ENCODE data around the gene RIN3.

RIN3 gene

DNA sequence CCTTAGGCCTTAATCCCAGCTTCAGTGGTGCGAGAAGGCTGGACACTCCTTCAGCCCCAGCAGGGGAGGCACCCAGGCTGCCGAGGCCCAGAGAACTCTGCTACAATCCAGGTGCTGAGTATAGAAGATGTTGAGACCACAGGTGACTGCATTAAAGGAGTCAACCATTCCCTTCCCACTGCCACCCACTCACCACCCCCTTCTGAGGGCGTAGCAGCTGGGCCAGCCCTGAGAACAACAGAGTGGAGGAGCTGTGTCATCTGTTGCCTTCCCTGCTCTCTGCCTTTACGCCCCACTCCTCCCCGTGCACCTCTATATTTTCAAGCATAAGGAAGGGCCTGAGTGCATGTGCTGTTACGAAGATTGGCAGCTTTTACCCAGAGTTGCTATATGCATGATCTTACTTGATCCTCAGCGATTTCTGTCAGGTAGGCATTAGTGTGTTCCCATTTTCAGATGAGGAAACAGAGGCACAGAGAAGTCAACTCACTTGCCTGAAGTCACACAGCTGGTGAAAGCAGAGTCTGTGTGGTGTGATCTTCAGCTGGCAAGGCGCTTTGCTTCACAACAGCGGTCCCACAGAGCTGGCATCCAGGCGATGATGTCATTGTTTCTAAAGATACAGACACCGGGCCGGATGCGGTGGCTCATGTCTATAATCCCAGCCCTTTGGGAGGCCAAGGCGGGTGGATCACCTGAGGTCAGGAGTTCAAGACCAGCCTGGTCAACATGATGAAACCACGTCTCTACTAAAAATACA lies 46.7 kb downstream of the RIN3 start:
- Histone ChIP-seq H3K27me3 (ENCODE audit: control insufficient read depth, insufficient read depth, low read length) (no peaks in the 10 kb centered on the region), H3K36me3 (ENCODE audit: control insufficient read depth, insufficient read depth, low read length) (no peaks in the 10 kb centered on the region), H3K4me3 (ENCODE audit: low read depth, low read length) (no peak overlapping the region), H3K4me1 (ENCODE audit: control insufficient read depth, insufficient read depth, low read length) (no peaks in the 10 kb centered on the region), H3K27ac (ENCODE audit: low read depth, low read length) (no peak overlapping the region), H3K9ac (ENCODE audit: low read depth, low read length) (no peak overlapping the region), H3K9me3 (ENCODE audit: control insufficient read depth, insufficient read depth, low read length) (no peaks in the 10 kb centered on the region)

DNA sequence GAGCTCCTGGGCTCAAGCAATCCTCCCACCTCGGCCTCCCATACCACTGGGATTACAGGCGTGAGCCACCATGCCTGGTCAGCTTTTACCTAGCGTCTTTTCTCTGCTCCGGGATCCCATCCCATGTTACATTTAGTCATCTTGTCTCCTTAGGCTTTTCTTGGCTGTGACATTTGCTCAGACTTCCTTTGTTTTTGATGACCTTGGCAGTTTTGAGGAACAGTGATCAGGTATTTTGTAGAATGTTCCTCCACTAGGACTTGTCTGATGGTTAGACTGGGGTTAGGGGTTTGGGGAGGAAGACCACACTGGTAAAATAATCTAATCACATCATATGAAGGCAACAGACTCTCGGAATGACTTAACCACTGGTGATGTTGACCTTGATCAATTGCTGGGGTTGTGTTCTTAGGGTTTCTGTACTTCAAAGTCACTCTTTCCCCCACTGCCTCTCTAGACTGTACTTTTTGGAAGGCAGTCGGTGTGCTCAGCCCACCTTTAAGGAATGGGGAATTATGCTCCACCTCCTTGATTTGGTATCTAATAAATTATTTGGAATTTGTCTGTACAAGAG lies 48.4 kb downstream of the RIN3 start:
- Histone ChIP-seq H3K9ac (ENCODE audit: low read depth, low read length) (no peak overlapping the region), H3K36me3 (ENCODE audit: control insufficient read depth, insufficient read depth, low read length) (no peaks in the 10 kb centered on the region), H3K9me3 (ENCODE audit: control insufficient read depth, insufficient read depth, low read length) (no peaks in the 10 kb centered on the region), H3K4me3 (ENCODE audit: low read depth, low read length) (no peak overlapping the region), H3K27me3 (ENCODE audit: control insufficient read depth, insufficient read depth, low read length) (no peaks in the 10 kb centered on the region), H3K27ac (ENCODE audit: low read depth, low read length) (no peak overlapping the region), H3K4me1 (ENCODE audit: control insufficient read depth, insufficient read depth, low read length) (no peaks in the 10 kb centered on the region)

DNA sequence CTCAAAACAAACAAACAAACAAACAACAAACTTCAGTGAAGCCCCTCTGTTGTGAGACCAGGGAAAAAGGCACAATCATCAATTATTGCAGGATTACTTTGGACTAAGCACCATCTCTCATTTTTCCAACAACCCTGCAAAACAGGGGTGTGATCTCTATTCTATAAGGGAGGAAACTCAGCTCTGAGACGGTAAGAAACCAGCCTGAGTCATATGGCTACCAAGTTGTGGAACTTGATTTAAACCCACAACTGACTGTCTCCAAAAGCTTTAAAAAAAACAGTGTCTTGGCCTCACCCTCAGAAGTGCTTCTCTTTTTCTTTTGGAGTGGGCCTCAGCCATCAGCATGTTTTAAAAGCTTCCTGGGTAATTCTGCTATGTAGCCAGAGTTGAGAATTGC lies 49.8 kb downstream of the RIN3 start:
- H3K27me3 ChIP-seq (ENCODE audit: control insufficient read depth, insufficient read depth, low read length): no peaks in the 10 kb centered on the region
- no peak overlapping the region for H3K9ac ChIP-seq (ENCODE audit: low read depth, low read length)
- H3K9me3 ChIP-seq (ENCODE audit: control insufficient read depth, insufficient read depth, low read length): no peaks in the 10 kb centered on the region
- H3K36me3 ChIP-seq (ENCODE audit: control insufficient read depth, insufficient read depth, low read length): no peaks in the 10 kb centered on the region
- H3K4me1 ChIP-seq (ENCODE audit: control insufficient read depth, insufficient read depth, low read length): no peaks in the 10 kb centered on the region
- no peak overlapping the region for H3K27ac ChIP-seq (ENCODE audit: low read depth, low read length)
- no peak overlapping the region for H3K4me3 ChIP-seq (ENCODE audit: low read depth, low read length)

DNA sequence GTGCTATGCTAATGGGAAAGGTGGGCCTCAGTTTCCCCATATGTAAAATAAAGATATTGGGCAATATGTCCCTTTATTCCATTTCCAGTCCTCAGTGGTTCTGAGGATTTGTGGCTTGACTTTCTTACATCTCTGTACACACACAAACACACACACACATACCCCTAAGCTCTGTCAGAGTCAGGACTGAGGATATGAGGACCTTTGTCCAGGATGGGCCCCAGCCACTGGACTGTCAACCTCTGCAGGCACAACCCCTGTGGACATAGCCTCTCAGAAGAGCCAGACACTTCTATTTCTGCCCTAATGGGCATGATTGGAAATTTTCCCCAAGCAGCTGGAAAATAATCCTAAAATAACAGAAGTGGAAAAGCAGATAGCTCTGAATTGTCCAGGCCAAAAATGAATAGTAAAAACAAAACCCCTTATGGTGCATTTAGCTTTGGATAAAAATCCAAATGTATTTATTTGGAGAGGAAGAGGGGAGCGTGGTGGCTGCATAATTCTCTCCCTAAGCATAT lies 50.2 kb downstream of the RIN3 start:
- Histone ChIP-seq H3K27me3 (ENCODE audit: control insufficient read depth, insufficient read depth, low read length) (no peaks in the 10 kb centered on the region), H3K36me3 (ENCODE audit: control insufficient read depth, insufficient read depth, low read length) (no peaks in the 10 kb centered on the region), H3K9ac (ENCODE audit: low read depth, low read length) (no peak overlapping the region), H3K27ac (ENCODE audit: low read depth, low read length) (no peak overlapping the region), H3K9me3 (ENCODE audit: control insufficient read depth, insufficient read depth, low read length) (no peaks in the 10 kb centered on the region), H3K4me1 (ENCODE audit: control insufficient read depth, insufficient read depth, low read length) (no peaks in the 10 kb centered on the region), H3K4me3 (ENCODE audit: low read depth, low read length) (no peak overlapping the region)

DNA sequence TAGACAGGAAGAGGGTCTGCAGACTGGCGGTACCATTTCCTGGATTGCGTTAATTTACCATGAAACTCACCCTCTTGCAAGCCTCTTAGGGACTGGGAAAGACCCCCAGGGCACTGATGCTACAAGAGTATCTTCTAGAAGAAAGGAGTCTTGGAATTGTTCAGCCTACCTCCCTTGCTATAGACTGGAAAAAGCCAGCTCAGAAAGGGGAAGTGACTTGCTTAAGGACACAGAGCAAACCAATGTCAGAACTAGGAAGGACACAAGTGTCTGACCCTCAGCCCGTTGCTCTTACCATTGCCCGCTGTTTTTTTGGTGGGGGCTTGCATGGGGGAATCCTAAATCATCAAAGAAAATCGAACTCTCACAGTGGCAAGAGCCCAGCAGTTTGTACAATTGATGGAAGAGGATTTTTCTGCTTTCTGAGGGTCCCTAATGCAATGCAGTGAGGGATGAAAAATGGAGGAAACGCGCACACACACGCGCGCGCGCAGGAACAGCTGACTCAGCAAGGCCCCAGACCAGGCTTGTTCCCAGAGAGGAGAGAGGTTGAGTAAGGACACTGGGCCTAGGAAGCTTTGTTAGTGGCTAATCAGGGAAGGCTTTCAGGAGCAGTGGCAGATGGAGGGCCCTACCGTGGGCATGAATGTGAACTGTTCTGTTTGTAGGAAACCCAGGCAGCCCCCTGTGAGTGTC lies 50.9 kb downstream of the RIN3 start:
- Histone ChIP-seq H3K4me1 (ENCODE audit: control insufficient read depth, insufficient read depth, low read length) (no peaks in the 10 kb centered on the region), H3K36me3 (ENCODE audit: control insufficient read depth, insufficient read depth, low read length) (no peaks in the 10 kb centered on the region), H3K4me3 (ENCODE audit: low read depth, low read length) (no peak overlapping the region), H3K27ac (ENCODE audit: low read depth, low read length) (no peak overlapping the region), H3K9me3 (ENCODE audit: control insufficient read depth, insufficient read depth, low read length) (no peaks in the 10 kb centered on the region), H3K9ac (ENCODE audit: low read depth, low read length) (no peak overlapping the region), H3K27me3 (ENCODE audit: control insufficient read depth, insufficient read depth, low read length) (no peaks in the 10 kb centered on the region)

DNA sequence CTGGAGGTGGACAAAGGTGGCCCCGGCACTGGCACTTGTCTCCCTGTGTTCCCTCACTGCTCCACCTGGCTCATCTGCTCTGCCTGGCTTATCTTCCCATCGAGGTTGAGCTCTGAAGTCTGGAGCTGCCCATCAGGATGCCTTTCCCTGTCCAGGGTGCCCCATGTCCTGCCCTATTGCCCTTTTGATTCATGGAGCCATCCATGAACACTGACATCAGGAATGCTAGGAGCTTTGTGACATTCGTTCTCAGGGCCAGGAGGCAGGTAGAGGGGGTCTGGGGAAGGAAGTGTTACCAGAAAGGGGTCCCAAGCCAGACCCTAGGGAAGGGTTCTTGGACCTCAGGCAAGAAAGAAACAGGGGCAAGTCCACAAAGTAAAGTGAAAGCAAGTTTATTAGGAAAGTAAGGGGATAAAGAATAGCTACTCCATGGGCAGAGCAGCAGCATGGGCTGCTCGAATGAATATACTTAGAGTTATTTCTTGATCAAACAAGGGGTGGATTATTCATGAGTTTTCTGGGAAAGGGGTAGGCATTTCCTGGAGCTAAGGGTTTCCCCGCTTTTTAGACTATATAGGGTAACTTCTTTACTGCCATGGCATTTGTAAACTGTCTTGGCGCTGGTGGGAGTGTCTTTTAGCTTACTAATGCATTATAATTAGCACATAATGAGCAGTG lies 51.6 kb downstream of the RIN3 start:
- no peaks in the 10 kb centered on the region for H3K4me1 ChIP-seq (ENCODE audit: control insufficient read depth, insufficient read depth, low read length)
- H3K27ac ChIP-seq (ENCODE audit: low read depth, low read length): no peak overlapping the region
- H3K9me3 ChIP-seq (ENCODE audit: control insufficient read depth, insufficient read depth, low read length): no peaks in the 10 kb centered on the region
- no peaks in the 10 kb centered on the region for H3K27me3 ChIP-seq (ENCODE audit: control insufficient read depth, insufficient read depth, low read length)
- no peak overlapping the region for H3K9ac ChIP-seq (ENCODE audit: low read depth, low read length)
- no peak overlapping the region for H3K4me3 ChIP-seq (ENCODE audit: low read depth, low read length)
- no peaks in the 10 kb centered on the region for H3K36me3 ChIP-seq (ENCODE audit: control insufficient read depth, insufficient read depth, low read length)

DNA sequence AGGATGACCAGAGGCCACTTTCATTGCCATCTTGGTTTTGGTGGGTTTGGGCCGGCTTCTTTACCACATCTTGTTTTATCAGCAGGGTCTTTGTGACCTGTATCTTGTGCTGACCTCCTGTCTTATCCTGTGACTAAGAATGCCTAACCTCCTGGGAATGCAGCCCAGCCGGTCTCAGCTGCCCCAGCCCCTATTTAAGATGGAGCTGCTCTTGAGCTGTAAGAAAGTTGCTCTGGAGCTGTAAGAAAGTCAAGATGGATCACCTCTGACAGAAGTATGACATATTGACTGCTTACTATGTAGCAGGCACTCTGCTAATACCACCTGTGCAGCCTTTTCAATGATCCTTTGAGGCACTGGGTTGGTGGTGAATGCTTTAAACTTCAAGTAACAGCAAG lies 52.1 kb downstream of the RIN3 start:
- Histone ChIP-seq H3K36me3 (ENCODE audit: control insufficient read depth, insufficient read depth, low read length) (no peaks in the 10 kb centered on the region), H3K4me3 (ENCODE audit: low read depth, low read length) (no peak overlapping the region), H3K9me3 (ENCODE audit: control insufficient read depth, insufficient read depth, low read length) (no peaks in the 10 kb centered on the region), H3K9ac (ENCODE audit: low read depth, low read length) (no peak overlapping the region), H3K27me3 (ENCODE audit: control insufficient read depth, insufficient read depth, low read length) (no peaks in the 10 kb centered on the region), H3K27ac (ENCODE audit: low read depth, low read length) (no peak overlapping the region), H3K4me1 (ENCODE audit: control insufficient read depth, insufficient read depth, low read length) (no peaks in the 10 kb centered on the region)

DNA sequence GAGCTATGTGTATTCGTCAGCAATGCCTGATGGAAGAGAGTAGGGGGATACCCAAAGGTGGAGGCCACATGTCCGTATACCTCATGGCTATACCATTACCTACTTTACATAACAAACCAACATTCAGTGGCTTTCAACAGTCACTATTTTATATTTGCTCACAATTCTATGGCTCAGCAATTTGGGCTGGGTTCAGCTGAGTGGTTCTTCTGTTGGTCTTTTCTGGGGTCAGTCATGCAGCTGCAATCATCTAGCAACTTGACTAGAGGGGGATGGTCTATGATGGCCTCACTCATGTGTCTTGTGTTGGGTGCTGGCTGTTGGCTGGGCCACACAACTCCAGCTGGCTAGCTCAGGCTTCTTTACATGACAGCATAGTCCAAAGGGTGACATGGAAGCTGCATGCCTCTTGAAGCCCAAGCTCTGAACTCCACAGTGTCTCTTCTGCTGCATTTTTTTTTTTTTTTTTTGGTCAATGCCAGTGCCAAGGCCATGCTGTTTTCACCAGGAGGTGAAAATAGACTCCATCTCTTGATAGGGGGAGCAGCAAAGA lies 53.7 kb downstream of the RIN3 start:
- Histone ChIP-seq H3K27ac (ENCODE audit: low read depth, low read length) (no peak overlapping the region), H3K27me3 (ENCODE audit: control insufficient read depth, insufficient read depth, low read length) (no peaks in the 10 kb centered on the region), H3K36me3 (ENCODE audit: control insufficient read depth, insufficient read depth, low read length) (no peaks in the 10 kb centered on the region), H3K9ac (ENCODE audit: low read depth, low read length) (no peak overlapping the region), H3K4me1 (ENCODE audit: control insufficient read depth, insufficient read depth, low read length) (no peaks in the 10 kb centered on the region), H3K9me3 (ENCODE audit: control insufficient read depth, insufficient read depth, low read length) (no peaks in the 10 kb centered on the region), H3K4me3 (ENCODE audit: low read depth, low read length) (no peak overlapping the region)

DNA sequence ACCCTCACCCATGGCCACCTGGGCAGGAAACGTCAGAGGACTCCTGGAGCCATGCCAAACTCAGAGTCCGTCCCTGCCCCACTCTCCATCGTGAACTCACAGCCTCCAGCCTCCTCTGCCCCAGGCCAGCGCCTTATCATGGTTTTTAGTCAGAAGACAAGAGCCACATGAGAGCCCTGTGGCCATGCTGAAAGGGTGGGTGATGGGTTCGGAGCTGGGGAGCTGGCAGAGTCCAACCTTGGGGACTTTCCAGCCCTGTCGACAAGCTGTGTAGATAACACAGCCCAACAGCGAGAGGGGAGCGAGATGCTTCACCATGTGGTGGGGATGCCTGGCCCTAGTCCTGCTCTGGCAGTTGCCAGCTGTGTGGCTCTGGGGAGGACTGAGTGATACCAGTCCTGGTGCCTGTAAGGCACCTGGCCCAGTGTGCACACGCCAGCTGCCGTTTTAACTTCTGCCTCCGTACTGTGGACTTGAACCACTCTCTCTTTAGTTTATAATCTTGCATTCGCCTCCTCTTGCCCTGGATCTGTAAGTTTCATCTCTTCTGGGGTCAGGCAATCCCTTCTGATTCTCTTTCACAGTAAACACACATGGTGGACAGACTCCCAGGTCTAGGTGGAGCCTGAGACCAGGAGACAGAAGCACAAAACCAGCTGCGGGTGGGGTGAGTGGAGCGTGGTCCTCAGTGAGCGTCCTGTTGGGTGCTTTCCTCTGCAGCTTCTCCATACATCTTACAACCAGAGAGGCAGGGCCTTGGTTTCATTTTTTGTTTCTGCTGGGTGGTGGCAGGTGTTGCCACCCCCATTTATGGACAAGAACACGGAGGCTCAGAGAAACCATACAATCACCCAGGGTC lies 55.3 kb downstream of the RIN3 start:
- no peak overlapping the region for H3K9ac ChIP-seq (ENCODE audit: low read depth, low read length)

DNA sequence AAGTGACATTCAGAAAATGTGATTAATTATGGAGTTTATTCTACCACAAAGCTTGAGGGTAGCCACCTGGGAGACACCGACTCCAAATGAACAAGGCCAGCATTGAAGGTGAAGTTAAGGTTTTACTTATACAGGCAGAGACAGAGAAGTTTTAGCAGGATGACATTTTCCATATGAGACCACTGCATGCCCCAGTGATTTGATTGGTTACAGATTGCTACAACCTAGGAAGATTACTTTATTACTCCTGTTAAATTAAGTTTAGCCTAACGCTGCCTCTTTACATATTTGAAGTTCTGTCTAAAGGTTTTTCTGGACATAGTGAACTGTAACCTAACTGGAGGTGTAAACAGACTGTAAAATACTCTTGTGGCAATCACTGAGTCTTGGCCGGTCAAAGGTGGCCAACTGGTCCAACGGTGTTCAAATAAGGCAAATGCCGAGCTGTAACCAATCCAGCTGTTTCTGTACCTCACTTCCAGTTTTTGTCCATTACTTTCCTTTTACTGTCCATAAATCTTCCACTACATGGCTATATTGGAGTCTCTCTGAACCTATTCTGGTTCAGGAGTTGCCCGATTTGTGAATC lies 57.2 kb downstream of the RIN3 start:
- no peaks in the 10 kb centered on the region for H3K36me3 ChIP-seq (ENCODE audit: control insufficient read depth, insufficient read depth, low read length)
- no peak overlapping the region for H3K4me3 ChIP-seq (ENCODE audit: low read depth, low read length)
- no peaks in the 10 kb centered on the region for H3K9me3 ChIP-seq (ENCODE audit: control insufficient read depth, insufficient read depth, low read length)
- H3K27me3 ChIP-seq (ENCODE audit: control insufficient read depth, insufficient read depth, low read length): no peaks in the 10 kb centered on the region
- no peak overlapping the region for H3K9ac ChIP-seq (ENCODE audit: low read depth, low read length)
- peaks cover 15% of the 10 kb centered on the region for H3K4me1 ChIP-seq (ENCODE audit: control insufficient read depth, insufficient read depth, low read length)
- H3K27ac ChIP-seq (ENCODE audit: low read depth, low read length): no peak overlapping the region

More for the DNA sequence above, 55.3 kb downstream of the RIN3 start:
- H3K4me1 ChIP-seq (ENCODE audit: control insufficient read depth, insufficient read depth, low read length): peaks cover 8% of the 10 kb centered on the region
- H3K27me3 ChIP-seq (ENCODE audit: control insufficient read depth, insufficient read depth, low read length): no peaks in the 10 kb centered on the region
- H3K36me3 ChIP-seq (ENCODE audit: control insufficient read depth, insufficient read depth, low read length): no peaks in the 10 kb centered on the region
- H3K4me3 ChIP-seq (ENCODE audit: low read depth, low read length): no peak overlapping the region
- H3K9me3 ChIP-seq (ENCODE audit: control insufficient read depth, insufficient read depth, low read length): no peaks in the 10 kb centered on the region
- H3K27ac ChIP-seq (ENCODE audit: low read depth, low read length): no peak overlapping the region
